HEK293 (cell line): ENCODE results near the gene CLASP2.

Experiments
- KLF9 ChIP-seq: fragments of 450-650 bp; formaldehyde crosslinking; IDR thresholded peaks from 2 replicates; pipeline ENCODE4 v1.5.1; 2016; ENCODE audit warnings: missing biosample characterization, missing genetic modification characterization, low read depth
- PATZ1 ChIP-seq: fragments of 450-650 bp; formaldehyde crosslinking; IDR thresholded peaks from 2 replicates; pipeline ENCODE4 v1.5.1; 2016; ENCODE audit warnings: missing biosample characterization, missing genetic modification characterization
- REPIN1 ChIP-seq: fragments of 450-650 bp; formaldehyde crosslinking; IDR thresholded peaks from 2 replicates; pipeline ENCODE4 v1.5.1; 2017; ENCODE audit warnings: missing biosample characterization, missing genetic modification characterization, low read depth
- YY1 ChIP-seq: fragments of 450-650 bp; formaldehyde crosslinking; IDR thresholded peaks from 2 replicates; pipeline ENCODE4 v1.5.1; 2018; ENCODE audit warnings: missing biosample characterization, missing genetic modification characterization
- ZNF560 ChIP-seq: fragments of 450-650 bp; formaldehyde crosslinking; IDR thresholded peaks from 2 replicates; pipeline ENCODE4 v1.5.1; 2017; ENCODE audit warnings: missing biosample characterization, missing genetic modification characterization, borderline replicate concordance
- ZNF76 ChIP-seq: fragments of 450-650 bp; formaldehyde crosslinking; IDR thresholded peaks from 2 replicates; pipeline ENCODE4; 2016; ENCODE audit warnings: low read depth, missing biosample characterization, missing genetic modification characterization, borderline replicate concordance
- TF ChIP-seq, protein P1 (sequence below): fragments of 450-650 bp; formaldehyde crosslinking; IDR thresholded peaks from 2 replicates; pipeline ENCODE4 v1.5.1; 2016; ENCODE audit warnings: missing biosample characterization, missing genetic modification characterization

DNA sequence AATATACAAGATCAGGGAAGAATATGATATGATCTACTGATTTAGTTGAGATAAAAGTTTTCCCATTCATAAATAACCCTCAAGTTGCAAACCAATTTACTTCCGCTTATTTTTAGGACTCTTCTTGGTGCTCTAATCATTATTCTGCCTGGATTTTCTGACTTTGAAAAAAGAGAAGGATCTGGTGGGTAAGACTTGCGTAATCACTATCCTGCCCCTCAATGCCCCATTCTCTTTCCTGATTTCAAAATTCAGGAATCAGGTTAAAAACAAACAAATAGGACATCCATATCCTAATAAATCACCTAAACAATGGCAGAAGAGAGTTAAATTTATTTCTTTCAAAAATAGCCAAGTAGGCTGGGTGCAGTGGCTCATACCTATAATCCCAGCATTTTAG lies 127.5 kb downstream of the CLASP2 start:
- TF ChIP-seq ZNF560 (tag by site-specific recombination) (no peak), REPIN1 (tag by site-specific recombination) (no peak), PATZ1 (tag by site-specific recombination) (no peak), ZNF76 (no peak), KLF9 (tag by site-specific recombination) (no peak), YY1 (no peak)
- TF ChIP-seq, protein P1, sequence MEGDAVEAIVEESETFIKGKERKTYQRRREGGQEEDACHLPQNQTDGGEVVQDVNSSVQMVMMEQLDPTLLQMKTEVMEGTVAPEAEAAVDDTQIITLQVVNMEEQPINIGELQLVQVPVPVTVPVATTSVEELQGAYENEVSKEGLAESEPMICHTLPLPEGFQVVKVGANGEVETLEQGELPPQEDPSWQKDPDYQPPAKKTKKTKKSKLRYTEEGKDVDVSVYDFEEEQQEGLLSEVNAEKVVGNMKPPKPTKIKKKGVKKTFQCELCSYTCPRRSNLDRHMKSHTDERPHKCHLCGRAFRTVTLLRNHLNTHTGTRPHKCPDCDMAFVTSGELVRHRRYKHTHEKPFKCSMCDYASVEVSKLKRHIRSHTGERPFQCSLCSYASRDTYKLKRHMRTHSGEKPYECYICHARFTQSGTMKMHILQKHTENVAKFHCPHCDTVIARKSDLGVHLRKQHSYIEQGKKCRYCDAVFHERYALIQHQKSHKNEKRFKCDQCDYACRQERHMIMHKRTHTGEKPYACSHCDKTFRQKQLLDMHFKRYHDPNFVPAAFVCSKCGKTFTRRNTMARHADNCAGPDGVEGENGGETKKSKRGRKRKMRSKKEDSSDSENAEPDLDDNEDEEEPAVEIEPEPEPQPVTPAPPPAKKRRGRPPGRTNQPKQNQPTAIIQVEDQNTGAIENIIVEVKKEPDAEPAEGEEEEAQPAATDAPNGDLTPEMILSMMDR (tag by site-specific recombination) = no peak
